Measurements from ENCODE around the gene MAD2L1BP.

DNA sequence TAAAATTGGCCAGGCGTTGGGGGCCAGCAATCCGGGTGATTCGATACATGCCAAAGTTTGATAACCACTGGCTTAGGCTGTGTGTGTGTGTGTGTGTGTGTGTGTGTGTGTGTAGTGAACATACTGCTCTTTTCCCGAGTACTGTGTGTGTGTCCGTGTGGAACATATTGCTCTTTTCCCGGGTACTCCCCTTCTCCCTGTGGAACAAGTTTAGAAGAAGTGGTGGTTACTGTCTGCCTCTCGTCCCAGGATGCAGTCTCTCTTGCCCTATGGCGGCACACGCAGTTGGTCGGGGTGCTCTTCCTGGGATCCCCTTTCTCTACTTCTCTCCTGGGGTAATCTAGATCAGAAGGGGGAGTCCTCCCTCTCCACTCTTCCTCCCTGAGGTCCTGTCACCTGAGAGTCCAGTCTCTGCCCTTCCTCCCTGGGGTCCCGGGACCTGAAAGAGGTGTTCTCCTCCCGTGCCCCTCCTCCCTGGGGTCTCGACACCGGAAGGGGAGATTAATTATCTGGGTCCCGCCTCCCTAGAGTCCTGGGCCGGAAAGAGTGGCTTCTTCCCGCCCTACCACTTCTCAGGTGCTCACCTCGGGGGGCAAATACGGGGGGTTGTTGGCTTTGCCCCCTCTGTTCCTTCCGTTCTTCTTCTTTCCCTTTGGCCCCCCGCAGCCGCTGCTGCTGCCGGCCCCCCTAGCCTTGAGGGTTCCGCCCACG lies 7.1 kb upstream of the MAD2L1BP start:
- TF ChIP-seq, protein P1, sequence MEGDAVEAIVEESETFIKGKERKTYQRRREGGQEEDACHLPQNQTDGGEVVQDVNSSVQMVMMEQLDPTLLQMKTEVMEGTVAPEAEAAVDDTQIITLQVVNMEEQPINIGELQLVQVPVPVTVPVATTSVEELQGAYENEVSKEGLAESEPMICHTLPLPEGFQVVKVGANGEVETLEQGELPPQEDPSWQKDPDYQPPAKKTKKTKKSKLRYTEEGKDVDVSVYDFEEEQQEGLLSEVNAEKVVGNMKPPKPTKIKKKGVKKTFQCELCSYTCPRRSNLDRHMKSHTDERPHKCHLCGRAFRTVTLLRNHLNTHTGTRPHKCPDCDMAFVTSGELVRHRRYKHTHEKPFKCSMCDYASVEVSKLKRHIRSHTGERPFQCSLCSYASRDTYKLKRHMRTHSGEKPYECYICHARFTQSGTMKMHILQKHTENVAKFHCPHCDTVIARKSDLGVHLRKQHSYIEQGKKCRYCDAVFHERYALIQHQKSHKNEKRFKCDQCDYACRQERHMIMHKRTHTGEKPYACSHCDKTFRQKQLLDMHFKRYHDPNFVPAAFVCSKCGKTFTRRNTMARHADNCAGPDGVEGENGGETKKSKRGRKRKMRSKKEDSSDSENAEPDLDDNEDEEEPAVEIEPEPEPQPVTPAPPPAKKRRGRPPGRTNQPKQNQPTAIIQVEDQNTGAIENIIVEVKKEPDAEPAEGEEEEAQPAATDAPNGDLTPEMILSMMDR (conservative IDR thresholded peaks at IDR 0.05; ENCODE audit: low read depth, low read length), result no peak
- TF ChIP-seq RCOR1 (IDR thresholded peaks at IDR 0.05; ENCODE audit: insufficient replicate concordance, low read length), result no peak

Measured in IMR-90 (cell line).